H1 (cell line): Measurements from ENCODE around the gene HINT1.

ENCODE experiments used
- EP300 ChIP-seq, 2 experiments: IDR thresholded peaks; 1 replicate in 1 of 2; 2 replicates in 1 of 2; pipeline ENCODE4 v1.6.1; 2011 to 2012; ENCODE audit warnings: low read depth in 2 of 2, low read length in 2 of 2, mild to moderate bottlenecking in 2 of 2, borderline replicate concordance in 1 of 2, inconsistent platforms in 1 of 2, moderate library complexity in 1 of 2
- GTF2F1 ChIP-seq: IDR thresholded peaks from 2 replicates; pipeline ENCODE4 v1.6.1; 2012; ENCODE audit warnings: low read depth, low read length, improper control_type of control experiment, borderline replicate concordance
- JUN ChIP-seq: IDR thresholded peaks from 2 replicates; pipeline ENCODE4 v1.6.1; 2011; ENCODE audit warnings: low read depth, mild to moderate bottlenecking, improper control_type of control experiment, low read length
- POLR2A ChIP-seq, 2 experiments: IDR thresholded peaks; 1 replicate in 1 of 2; 2 replicates in 1 of 2; pipeline ENCODE4 v1.6.1; 2011; ENCODE audit warnings: low read depth in 2 of 2, low read length in 2 of 2, mild to moderate bottlenecking in 2 of 2; ENCODE audit errors: control extremely low read depth in 1 of 2
- RNF2 ChIP-seq: fragments of 200-900, 300-1000 bp; sonication (generic); IDR thresholded peaks from 2 replicates; pipeline ENCODE4 v1.7.1; 2016; ENCODE audit warnings: borderline replicate concordance, low read depth, mild to moderate bottlenecking, antibody characterized with exemption, low read length; ENCODE audit not compliant: poor library complexity, severe bottlenecking; ENCODE audit errors: missing control alignments
- TEAD4 ChIP-seq: IDR thresholded peaks from 2 replicates; pipeline ENCODE4 v1.6.1; 2012; ENCODE audit warnings: low read depth, low read length, inconsistent platforms, mixed read lengths
- ZNF274 ChIP-seq: IDR thresholded peaks from 2 replicates; pipeline ENCODE4 v1.7.0; 2012; ENCODE audit warnings: low read length, borderline replicate concordance; ENCODE audit errors: extremely low read depth
- TF ChIP-seq, protein P1 (sequence below), 3 experiments: IDR thresholded peaks; 1 replicate in 2 of 3; 2 replicates in 1 of 3; pipeline versions ENCODE4 v1.5.1 to v1.6.1; 2011; ENCODE audit warnings: low read length in 3 of 3, mild to moderate bottlenecking in 3 of 3, inconsistent platforms in 2 of 3, low read depth in 1 of 3, moderate library complexity in 1 of 3; ENCODE audit not compliant: insufficient read depth in 1 of 3; ENCODE audit errors: control extremely low read depth in 1 of 3
- TF ChIP-seq, protein P2 (sequence below): IDR thresholded peaks from 2 replicates; pipeline ENCODE4 v1.6.1; 2012; ENCODE audit warnings: low read length, inconsistent platforms
- TF ChIP-seq, protein P3 (sequence below): IDR thresholded peaks from 2 replicates; pipeline ENCODE4 v1.6.1; 2011; ENCODE audit warnings: low read depth, mild to moderate bottlenecking, low read length; ENCODE audit not compliant: insufficient read depth

GRCh38 chr5:131182839-131183238 is 17.8 kb upstream of the HINT1 start:
- TF ChIP-seq, protein P1, sequence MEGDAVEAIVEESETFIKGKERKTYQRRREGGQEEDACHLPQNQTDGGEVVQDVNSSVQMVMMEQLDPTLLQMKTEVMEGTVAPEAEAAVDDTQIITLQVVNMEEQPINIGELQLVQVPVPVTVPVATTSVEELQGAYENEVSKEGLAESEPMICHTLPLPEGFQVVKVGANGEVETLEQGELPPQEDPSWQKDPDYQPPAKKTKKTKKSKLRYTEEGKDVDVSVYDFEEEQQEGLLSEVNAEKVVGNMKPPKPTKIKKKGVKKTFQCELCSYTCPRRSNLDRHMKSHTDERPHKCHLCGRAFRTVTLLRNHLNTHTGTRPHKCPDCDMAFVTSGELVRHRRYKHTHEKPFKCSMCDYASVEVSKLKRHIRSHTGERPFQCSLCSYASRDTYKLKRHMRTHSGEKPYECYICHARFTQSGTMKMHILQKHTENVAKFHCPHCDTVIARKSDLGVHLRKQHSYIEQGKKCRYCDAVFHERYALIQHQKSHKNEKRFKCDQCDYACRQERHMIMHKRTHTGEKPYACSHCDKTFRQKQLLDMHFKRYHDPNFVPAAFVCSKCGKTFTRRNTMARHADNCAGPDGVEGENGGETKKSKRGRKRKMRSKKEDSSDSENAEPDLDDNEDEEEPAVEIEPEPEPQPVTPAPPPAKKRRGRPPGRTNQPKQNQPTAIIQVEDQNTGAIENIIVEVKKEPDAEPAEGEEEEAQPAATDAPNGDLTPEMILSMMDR (IDR thresholded peaks at IDR 0.05; ENCODE audit: control extremely low read depth in 1 of 3, insufficient read depth in 1 of 3, low read depth in 1 of 3, low read length in 3 of 3), result no peak
- TF ChIP-seq, protein P2, sequence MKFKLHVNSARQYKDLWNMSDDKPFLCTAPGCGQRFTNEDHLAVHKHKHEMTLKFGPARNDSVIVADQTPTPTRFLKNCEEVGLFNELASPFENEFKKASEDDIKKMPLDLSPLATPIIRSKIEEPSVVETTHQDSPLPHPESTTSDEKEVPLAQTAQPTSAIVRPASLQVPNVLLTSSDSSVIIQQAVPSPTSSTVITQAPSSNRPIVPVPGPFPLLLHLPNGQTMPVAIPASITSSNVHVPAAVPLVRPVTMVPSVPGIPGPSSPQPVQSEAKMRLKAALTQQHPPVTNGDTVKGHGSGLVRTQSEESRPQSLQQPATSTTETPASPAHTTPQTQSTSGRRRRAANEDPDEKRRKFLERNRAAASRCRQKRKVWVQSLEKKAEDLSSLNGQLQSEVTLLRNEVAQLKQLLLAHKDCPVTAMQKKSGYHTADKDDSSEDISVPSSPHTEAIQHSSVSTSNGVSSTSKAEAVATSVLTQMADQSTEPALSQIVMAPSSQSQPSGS, result no peak
- TF ChIP-seq ZNF274 (no peak), GTF2F1 (no peak), POLR2A (IDR thresholded peaks at IDR 0.05; ENCODE audit: control extremely low read depth in 1 of 2, low read depth in 2 of 2, low read length in 2 of 2) (no peak), RNF2 (no peak), EP300 (IDR thresholded peaks at IDR 0.05; ENCODE audit: borderline replicate concordance in 1 of 2, low read depth in 2 of 2, low read length in 2 of 2) (no peak), JUN (no peak), TEAD4 (no peak)
- TF ChIP-seq, protein P3, sequence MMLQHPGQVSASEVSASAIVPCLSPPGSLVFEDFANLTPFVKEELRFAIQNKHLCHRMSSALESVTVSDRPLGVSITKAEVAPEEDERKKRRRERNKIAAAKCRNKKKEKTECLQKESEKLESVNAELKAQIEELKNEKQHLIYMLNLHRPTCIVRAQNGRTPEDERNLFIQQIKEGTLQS, result no peak
